Neural progenitor cell (in vitro differentiated cells): Measurements from ENCODE around the gene MTHFS.

Experiments used
- CTCF ChIP-seq: fragments of 200-600 bp; sonication (generic); IDR thresholded peaks from 2 replicates; pipeline ENCODE4 v1.5.1; 2017; ENCODE audit warnings: antibody characterized with exemption, mild to moderate bottlenecking
- EZH2 ChIP-seq: fragments of 200-600 bp; sonication (generic); IDR thresholded peaks from 2 replicates; pipeline ENCODE4 v1.6.1; 2017; ENCODE audit warnings: antibody characterized with exemption, mild to moderate bottlenecking, moderate library complexity
- EZH2phosphoT487 ChIP-seq: fragments of 200-600 bp; sonication (generic); IDR thresholded peaks from 2 replicates; pipeline ENCODE4 v1.6.1; 2017; ENCODE audit warnings: antibody characterized with exemption

DNA sequence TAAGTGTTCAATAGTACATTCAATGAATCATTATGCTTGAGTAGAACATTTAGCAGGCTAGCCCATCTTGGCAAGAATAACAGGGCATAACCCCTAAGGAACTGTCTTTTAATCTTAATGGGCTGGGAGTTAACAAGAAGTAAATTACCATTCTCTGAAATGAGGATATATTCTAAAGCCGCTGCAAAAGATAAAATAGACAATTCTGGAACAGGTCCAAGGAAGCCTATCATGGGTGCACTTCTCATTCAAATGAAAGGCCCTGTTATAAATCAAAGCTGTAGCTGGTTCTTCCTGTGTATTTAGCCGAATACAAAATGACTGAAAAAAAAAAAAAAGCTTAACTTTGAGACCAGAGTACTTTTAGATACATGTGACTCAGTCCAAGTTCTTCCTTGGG lies 15.6 kb downstream of the MTHFS start:
- no peak for TF ChIP-seq CTCF
- no peak for TF ChIP-seq EZH2
- TF ChIP-seq EZH2phosphoT487 = no peak
